Measurements from ENCODE around the gene PHLDA3.

The PHLDA3 gene

DNA sequence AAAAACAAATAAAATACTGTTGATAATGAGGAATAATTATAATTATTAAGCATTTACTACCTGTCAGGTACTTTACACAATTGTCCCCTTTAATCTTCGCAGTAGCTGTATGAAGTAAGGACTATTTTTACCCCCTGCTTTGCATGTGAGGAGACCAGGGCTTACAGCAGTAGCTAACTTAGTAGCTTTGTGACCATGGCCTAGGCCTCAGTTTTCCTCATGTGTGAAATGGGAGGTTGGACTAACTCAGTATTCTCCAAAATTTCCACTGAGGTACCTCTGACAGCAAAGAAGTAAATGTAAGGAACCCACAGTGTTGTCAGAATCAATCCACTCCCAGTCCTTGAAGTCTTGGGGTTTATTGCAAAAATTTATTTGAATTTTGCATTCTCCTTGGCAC, 41.7 kb upstream of the PHLDA3 start:
- no peaks in the 10 kb centered on the region for H3K9me3 ChIP-seq
- H3K4me3 ChIP-seq (ENCODE audit: low read depth, low read length) = no peak overlapping the region
- H3K4me1 ChIP-seq = peaks cover 10% of the 10 kb centered on the region
- no peak for TF ChIP-seq CTCF (IDR thresholded peaks at IDR 0.05; ENCODE audit: low read depth, low read length)
- no peaks in the 10 kb centered on the region for H3K27me3 ChIP-seq
- DNase-seq = no peak
- H3K36me3 ChIP-seq = no peaks in the 10 kb centered on the region

- Histone ChIP-seq H3K4me3 (ENCODE audit: low read depth, low read length) (no peak overlapping the region), H3K27me3 (no peaks in the 10 kb centered on the region), H3K36me3 (no peaks in the 10 kb centered on the region), H3K4me1 (peaks cover 10% of the 10 kb centered on the region), H3K9me3 (no peaks in the 10 kb centered on the region)
- no peak for TF ChIP-seq CTCF (IDR thresholded peaks at IDR 0.05; ENCODE audit: low read depth, low read length)
- no peak for DNase-seq
Observed at GRCh38 chr1:201509601-201510374, 40.8 kb upstream of the PHLDA3 start.

GRCh38 chr1:201508809-201509208, 39.8 kb upstream of the PHLDA3 start:
- H3K4me1 ChIP-seq = peaks cover 10% of the 10 kb centered on the region
- DNase-seq = no peak
- TF ChIP-seq CTCF (IDR thresholded peaks at IDR 0.05; ENCODE audit: low read depth, low read length) = no peak

GRCh38 chr1:201507360-201507675, 38.3 kb upstream of the PHLDA3 start:
- TF ChIP-seq CTCF (IDR thresholded peaks at IDR 0.05; ENCODE audit: low read depth, low read length) = no peak
- peaks cover 6% of the 10 kb centered on the region for H3K4me1 ChIP-seq

More at GRCh38 chr1:201508809-201509208, 39.8 kb upstream of the PHLDA3 start:
- Histone ChIP-seq H3K4me3 (ENCODE audit: low read depth, low read length) (no peak overlapping the region), H3K27me3 (no peaks in the 10 kb centered on the region), H3K9me3 (no peaks in the 10 kb centered on the region), H3K36me3 (no peaks in the 10 kb centered on the region)

GRCh38 chr1:201506557-201507359, 37.8 kb upstream of the PHLDA3 start, which contains the start of gene CSRP1:
CSRP1 (minus strand) TSS chr1:201507123; CDS start chr1:201496303, 10,820 bp downstream.
- no peaks in the 10 kb centered on the region for H3K9me3 ChIP-seq
- no peak for TF ChIP-seq CTCF (IDR thresholded peaks at IDR 0.05; ENCODE audit: low read depth, low read length)
- DNase-seq = peak; percentile 66
- no peaks in the 10 kb centered on the region for H3K27me3 ChIP-seq
- H3K4me1 ChIP-seq = peaks cover 4% of the 10 kb centered on the region
- H3K36me3 ChIP-seq = no peaks in the 10 kb centered on the region
- peak within 1 kb of the TSS; percentile 53 for H3K4me3 ChIP-seq (ENCODE audit: low read depth, low read length)

More at GRCh38 chr1:201507360-201507675, 38.3 kb upstream of the PHLDA3 start:
- H3K36me3 ChIP-seq = no peaks in the 10 kb centered on the region
- H3K4me3 ChIP-seq (ENCODE audit: low read depth, low read length) = peak overlapping the region; percentile 53
- no peaks in the 10 kb centered on the region for H3K27me3 ChIP-seq
- DNase-seq = no peak
- H3K9me3 ChIP-seq = no peaks in the 10 kb centered on the region

DNA sequence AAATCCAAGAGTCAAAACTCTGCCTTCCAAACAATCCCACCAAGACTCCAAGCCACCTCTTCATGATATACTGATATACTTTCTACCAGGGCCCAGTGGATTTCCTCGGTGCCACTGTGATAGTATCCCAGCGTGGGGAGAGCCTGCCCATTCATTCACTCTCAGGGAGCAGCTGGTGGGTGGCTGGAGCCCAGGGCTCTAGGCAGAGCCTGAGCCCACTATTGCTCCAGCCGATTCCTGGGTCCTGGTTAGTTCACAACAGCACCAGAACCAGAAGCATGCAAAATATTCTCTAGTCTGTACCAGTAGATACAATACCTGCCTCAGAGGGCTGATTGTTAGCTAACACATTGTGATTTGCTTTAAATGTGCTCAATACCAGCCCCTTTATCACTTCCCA, 37.1 kb upstream of the PHLDA3 start:
- no peak for DNase-seq
- H3K27me3 ChIP-seq = no peaks in the 10 kb centered on the region
- no peaks in the 10 kb centered on the region for H3K36me3 ChIP-seq
- no peak for TF ChIP-seq CTCF (IDR thresholded peaks at IDR 0.05; ENCODE audit: low read depth, low read length)
- H3K4me3 ChIP-seq (ENCODE audit: low read depth, low read length) = peak overlapping the region; percentile 53
- H3K9me3 ChIP-seq = no peaks in the 10 kb centered on the region
- peaks cover 3% of the 10 kb centered on the region for H3K4me1 ChIP-seq

All from BE2C (cell line).